ENCODE data around the gene ST3GAL2. TPM values are rescaled to one million over a fixed set of nuclear protein-coding genes. Genes with fewer than 3 reads are reported as not detected.

Gene ST3GAL2
- total and polyA plus RNA-seq, 4 donors: 8.4 to 37.0 (median 30.5) TPM

DNA sequence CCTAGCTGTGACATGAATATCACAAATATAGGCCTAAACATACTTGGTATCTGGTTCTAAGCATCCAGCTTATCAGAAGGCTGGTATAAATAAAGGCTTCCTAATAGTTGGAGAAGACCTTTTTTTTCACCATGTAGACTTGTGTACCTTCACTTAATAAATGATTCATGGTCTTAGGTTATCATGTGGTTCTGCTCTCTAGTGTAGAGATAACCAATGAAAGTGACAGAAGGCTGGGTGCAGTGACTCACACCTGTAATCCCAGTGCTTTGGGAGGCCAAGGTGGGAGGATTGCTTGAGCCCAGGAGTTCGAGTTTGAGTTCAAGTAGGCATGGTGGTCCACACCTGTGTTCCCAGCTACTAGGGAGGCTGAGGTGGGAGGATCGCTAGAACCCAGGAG lies 89.1 kb downstream of the ST3GAL2 start:
- H3K4me3 ChIP-seq: no peak overlapping the region
- peaks cover 0 to 10% (median 7%) of the 10 kb centered on the region in 4 donors for H3K36me3 ChIP-seq (ENCODE audit: control insufficient read depth in 4 of 4, insufficient read depth in 4 of 4, low read length in 4 of 4)
- H3K4me1 ChIP-seq (ENCODE audit: control insufficient read depth in 5 of 5, insufficient read depth in 5 of 5, low read length in 5 of 5): peaks cover 0 to 8% (median 0%) of the 10 kb centered on the region in 5 donors
- no peaks in the 10 kb centered on the region for H3K27me3 ChIP-seq (ENCODE audit: control insufficient read depth in 3 of 3, insufficient read depth in 3 of 3, low read length in 2 of 3)
- TF ChIP-seq, protein P1, sequence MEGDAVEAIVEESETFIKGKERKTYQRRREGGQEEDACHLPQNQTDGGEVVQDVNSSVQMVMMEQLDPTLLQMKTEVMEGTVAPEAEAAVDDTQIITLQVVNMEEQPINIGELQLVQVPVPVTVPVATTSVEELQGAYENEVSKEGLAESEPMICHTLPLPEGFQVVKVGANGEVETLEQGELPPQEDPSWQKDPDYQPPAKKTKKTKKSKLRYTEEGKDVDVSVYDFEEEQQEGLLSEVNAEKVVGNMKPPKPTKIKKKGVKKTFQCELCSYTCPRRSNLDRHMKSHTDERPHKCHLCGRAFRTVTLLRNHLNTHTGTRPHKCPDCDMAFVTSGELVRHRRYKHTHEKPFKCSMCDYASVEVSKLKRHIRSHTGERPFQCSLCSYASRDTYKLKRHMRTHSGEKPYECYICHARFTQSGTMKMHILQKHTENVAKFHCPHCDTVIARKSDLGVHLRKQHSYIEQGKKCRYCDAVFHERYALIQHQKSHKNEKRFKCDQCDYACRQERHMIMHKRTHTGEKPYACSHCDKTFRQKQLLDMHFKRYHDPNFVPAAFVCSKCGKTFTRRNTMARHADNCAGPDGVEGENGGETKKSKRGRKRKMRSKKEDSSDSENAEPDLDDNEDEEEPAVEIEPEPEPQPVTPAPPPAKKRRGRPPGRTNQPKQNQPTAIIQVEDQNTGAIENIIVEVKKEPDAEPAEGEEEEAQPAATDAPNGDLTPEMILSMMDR (IDR thresholded peaks at IDR 0.05; ENCODE audit: control extremely low read depth, extremely low read depth): no peak
- H3K9ac ChIP-seq (ENCODE audit: insufficient read depth in 1 of 2, low read length in 2 of 2): no peak overlapping the region
- DNase-seq (no peak), ATAC-seq (ENCODE audit: insufficient read depth, low FRiP score) (no peak)
- H3K27ac ChIP-seq (ENCODE audit: low read depth in 1 of 2, low read length in 1 of 2): no peak overlapping the region
- 83 to 95% methylated on average over 2 of the region's 2 CpGs for WGBS, 2 donors
- H3K9me3 ChIP-seq (ENCODE audit: control insufficient read depth in 4 of 4, insufficient read depth in 3 of 4, low read length in 3 of 4): no peaks in the 10 kb centered on the region

DNA sequence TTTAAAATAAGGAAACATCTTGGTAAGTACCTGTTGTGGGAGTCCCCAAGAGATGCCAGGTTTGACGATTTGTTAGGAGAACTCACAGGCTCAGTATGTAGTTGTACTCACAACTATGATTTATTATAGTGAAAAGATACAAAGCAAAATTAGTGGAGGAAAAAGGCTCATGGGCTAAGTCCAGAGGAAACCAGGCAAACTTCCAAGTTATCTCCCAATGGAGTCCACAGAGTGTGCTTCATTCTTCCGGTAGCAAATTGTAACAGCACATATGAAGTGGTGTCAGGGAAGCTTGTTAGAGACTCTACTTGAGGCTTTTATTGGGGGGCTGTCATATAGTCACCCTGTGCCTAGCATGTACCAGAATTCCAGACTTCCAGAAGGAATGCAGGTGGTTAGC lies 89.9 kb downstream of the ST3GAL2 start:
- TF ChIP-seq, protein P1 (IDR thresholded peaks at IDR 0.05; ENCODE audit: control extremely low read depth, extremely low read depth): no peak
- H3K27ac ChIP-seq (ENCODE audit: low read depth in 1 of 2, low read length in 1 of 2): no peak overlapping the region
- no peak for DNase-seq
- no peak for ATAC-seq (ENCODE audit: insufficient read depth, low FRiP score)
- no peak overlapping the region for H3K4me3 ChIP-seq
- peaks cover 0 to 8% (median 0%) of the 10 kb centered on the region in 5 donors for H3K4me1 ChIP-seq (ENCODE audit: control insufficient read depth in 5 of 5, insufficient read depth in 5 of 5, low read length in 5 of 5)
- H3K36me3 ChIP-seq (ENCODE audit: control insufficient read depth in 4 of 4, insufficient read depth in 4 of 4, low read length in 4 of 4): peaks cover 0 to 7% (median 6%) of the 10 kb centered on the region in 4 donors
- no peaks in the 10 kb centered on the region for H3K9me3 ChIP-seq (ENCODE audit: control insufficient read depth in 4 of 4, insufficient read depth in 3 of 4, low read length in 3 of 4)
- no peak overlapping the region for H3K9ac ChIP-seq (ENCODE audit: insufficient read depth in 1 of 2, low read length in 2 of 2)
- H3K27me3 ChIP-seq (ENCODE audit: control insufficient read depth in 3 of 3, insufficient read depth in 3 of 3, low read length in 2 of 3): no peaks in the 10 kb centered on the region
- 78 to 83% methylated on average over 2 of the region's 2 CpGs for WGBS, 2 donors

DNA sequence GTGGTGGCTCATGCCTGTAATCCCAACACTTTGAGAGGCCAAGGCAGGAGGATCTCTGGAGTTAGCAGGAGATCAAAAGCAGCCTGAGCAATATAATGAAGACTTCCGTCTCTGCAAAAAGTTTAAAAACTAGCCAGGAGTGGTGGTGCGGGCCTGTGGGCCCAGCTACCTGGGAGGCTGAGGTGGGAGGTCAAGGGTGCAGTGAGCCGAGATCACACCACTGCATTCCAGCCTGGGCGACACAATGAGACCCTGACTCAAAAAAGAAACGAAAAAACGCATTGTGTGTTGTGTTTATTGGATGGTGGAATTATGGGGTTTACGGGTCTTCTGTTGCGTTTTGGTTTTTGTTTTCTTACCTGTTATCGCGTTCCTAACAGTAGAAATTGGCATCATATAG lies 93.1 kb downstream of the ST3GAL2 start:
- WGBS, 2 donors: 88 to 92% methylated on average over 10 of the region's 10 CpGs
- TF ChIP-seq, protein P1 (IDR thresholded peaks at IDR 0.05; ENCODE audit: control extremely low read depth, extremely low read depth): no peak
- Histone ChIP-seq H3K4me1 (ENCODE audit: control insufficient read depth in 5 of 5, insufficient read depth in 5 of 5, low read length in 5 of 5) (peaks cover 0 to 8% (median 0%) of the 10 kb centered on the region in 5 donors), H3K9me3 (ENCODE audit: control insufficient read depth in 4 of 4, insufficient read depth in 3 of 4, low read length in 3 of 4) (no peaks in the 10 kb centered on the region), H3K36me3 (ENCODE audit: control insufficient read depth in 4 of 4, insufficient read depth in 4 of 4, low read length in 4 of 4) (peaks cover 0 to 1% (median 0%) of the 10 kb centered on the region in 4 donors), H3K4me3 (peak overlapping the region; percentile 42), H3K27me3 (ENCODE audit: control insufficient read depth in 3 of 3, insufficient read depth in 3 of 3, low read length in 2 of 3) (no peaks in the 10 kb centered on the region), H3K27ac (ENCODE audit: low read depth in 1 of 2, low read length in 1 of 2) (peak overlapping the region in 1 of 2 donors; percentile 57), H3K9ac (ENCODE audit: insufficient read depth in 1 of 2, low read length in 2 of 2) (peak overlapping the region in 1 of 2 donors; percentile 96)
- DNase-seq (no peak), ATAC-seq (ENCODE audit: insufficient read depth, low FRiP score) (no peak)

DNA sequence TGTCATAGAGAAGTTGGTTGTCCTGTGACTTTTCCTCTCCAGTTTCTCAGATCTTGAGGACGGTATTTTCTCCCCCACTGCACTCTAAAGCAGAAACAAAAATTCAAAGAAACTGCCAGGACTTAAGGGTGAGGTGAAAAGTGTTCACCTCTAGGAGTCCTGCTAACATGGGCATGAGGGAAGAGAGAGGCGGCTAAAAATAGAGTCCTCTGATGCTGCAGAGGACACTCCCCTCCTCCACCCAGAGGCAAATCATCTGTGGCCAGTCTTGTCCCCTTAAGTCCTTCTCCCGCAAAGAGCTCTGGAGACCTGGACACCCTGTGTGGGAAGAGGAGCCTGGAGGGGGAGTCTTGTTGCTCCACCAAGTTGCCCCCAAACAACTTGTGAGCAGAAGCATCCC lies 96.9 kb downstream of the ST3GAL2 start:
- TF ChIP-seq, protein P1 (IDR thresholded peaks at IDR 0.05; ENCODE audit: control extremely low read depth, extremely low read depth): no peak
- H3K9ac ChIP-seq (ENCODE audit: insufficient read depth in 1 of 2, low read length in 2 of 2): no peak overlapping the region
- DNase-seq (no peak), ATAC-seq (ENCODE audit: insufficient read depth, low FRiP score) (no peak)
- 79 to 81% methylated on average over 3 of the region's 3 CpGs for WGBS, 2 donors
- H3K4me3 ChIP-seq: no peak overlapping the region
- H3K27me3 ChIP-seq (ENCODE audit: control insufficient read depth in 3 of 3, insufficient read depth in 3 of 3, low read length in 2 of 3): no peaks in the 10 kb centered on the region
- H3K4me1 ChIP-seq (ENCODE audit: control insufficient read depth in 5 of 5, insufficient read depth in 5 of 5, low read length in 5 of 5): peaks cover 0 to 6% (median 0%) of the 10 kb centered on the region in 5 donors
- peaks cover 0 to 3% (median 1%) of the 10 kb centered on the region in 4 donors for H3K36me3 ChIP-seq (ENCODE audit: control insufficient read depth in 4 of 4, insufficient read depth in 4 of 4, low read length in 4 of 4)
- peak overlapping the region in 1 of 2 donors; percentile 11 for H3K27ac ChIP-seq (ENCODE audit: low read depth in 1 of 2, low read length in 1 of 2)
- H3K9me3 ChIP-seq (ENCODE audit: control insufficient read depth in 4 of 4, insufficient read depth in 3 of 4, low read length in 3 of 4): no peaks in the 10 kb centered on the region

Data from lung (tissue), 12 donors.